HG03095 (cell line): ENCODE results near the gene FRYL.
A peak's percentile ranks its signal among the peaks of the same experiment; 100 is the strongest.

Source experiments
- ATAC-seq: cut with Tn5 transposase; IDR thresholded peaks from one replicate; pipeline ENCODE4 v1.9.1; 2021; ENCODE audit warnings: moderate library complexity; ENCODE audit not compliant: unreplicated experiment

FRYL gene

DNA sequence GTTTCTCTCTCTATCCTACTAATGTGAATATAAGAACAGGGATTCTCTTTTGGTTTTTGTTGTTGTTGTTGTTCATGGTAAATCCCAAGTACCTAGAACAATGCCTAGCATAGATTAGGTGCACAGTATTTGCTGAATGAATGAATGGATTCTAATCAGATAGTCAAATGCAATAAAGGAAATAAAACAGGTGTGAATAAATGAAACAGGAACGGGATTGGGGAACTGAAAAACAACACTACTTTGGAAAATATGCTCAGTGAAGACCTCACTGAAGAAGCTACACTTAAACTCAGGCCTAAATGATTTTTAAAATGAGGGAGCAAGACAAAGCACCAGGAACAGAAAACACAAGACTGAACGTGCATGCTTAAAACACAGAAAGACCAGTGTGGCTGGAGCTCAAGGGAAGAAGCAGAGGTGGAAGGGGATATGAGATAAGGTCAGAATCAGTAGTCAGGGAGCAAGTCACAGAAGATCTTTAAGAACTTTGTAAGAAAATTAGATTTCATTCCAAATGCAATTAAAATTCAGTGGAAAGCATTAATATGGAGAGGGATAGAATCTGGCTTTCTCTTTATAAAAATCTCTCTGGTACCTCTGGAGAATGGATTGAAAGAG is 145.3 kb downstream of the FRYL start:
- ATAC-seq, result no peak

- no peak for ATAC-seq
Measured at GRCh38 chr4:48633657-48634056, 146.4 kb downstream of the FRYL start.

DNA sequence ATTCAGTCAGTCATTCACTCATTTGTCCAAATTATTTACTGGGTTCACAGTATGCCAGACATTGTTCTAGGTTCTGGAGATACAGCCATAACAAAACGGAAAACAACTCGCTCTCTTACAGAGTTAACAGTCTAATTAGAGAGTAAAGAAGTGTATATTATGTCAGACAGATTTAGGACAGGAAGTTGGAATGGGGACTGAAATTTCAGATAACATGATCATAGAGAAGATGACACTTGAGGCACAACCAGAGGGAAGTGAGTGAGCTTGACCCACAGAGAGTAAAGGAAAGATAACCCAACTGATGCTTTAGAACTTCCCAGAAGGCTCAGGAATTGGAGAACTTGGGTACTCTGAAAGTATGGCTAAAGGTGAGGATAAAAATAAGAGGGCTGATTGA is 150.6 kb downstream of the FRYL start:
- ATAC-seq, result no peak

DNA sequence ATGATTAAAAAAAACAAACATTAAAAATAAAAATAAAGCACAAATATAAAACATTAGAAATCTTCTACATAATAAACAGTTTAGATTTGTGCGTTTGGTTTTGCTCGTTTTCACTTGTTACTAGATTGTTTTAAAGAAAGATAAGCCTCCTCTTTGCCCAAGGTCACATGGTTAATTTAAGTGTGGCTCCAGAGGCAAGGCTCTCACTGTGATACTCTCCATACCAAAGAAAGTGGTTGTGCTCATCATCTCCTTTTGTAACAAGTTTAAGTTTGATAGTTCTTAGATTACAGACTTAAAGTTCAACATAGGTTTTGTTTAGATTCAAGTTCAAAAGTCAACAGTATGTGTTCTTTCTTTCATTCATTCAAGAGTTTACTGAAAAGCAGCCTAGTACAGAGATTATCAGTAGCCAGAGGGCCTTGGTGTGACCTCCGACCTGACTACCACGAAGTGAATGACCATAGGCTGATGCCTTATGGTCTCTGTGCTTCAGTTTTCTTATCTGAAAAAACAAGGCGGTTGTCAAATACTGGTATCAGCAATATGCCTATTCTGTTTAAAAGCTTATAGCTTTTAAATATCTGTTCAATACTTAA is 156.8 kb downstream of the FRYL start:
- ATAC-seq, result no peak

- no peak for ATAC-seq
Measured at GRCh38 chr4:48620831-48621230, 159.2 kb downstream of the FRYL start.

DNA sequence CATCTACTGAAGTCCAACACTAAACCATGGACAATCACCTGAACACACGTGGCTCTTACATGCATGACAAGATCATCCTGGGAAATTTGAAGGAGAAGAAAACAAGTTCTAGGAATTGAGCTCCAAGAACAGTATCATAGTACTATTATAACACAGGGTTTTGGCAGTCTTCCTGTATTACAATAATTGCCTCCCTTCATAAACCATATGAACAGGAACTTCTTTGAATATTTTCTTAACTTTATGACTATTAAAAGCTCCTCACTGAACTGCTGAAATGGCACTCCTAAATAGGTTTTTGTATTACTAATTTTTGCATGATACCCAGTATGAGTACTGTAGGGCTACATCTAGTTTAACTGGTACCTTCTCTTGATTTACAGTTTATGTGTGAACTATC is 160.0 kb downstream of the FRYL start:
- ATAC-seq, result no peak

DNA sequence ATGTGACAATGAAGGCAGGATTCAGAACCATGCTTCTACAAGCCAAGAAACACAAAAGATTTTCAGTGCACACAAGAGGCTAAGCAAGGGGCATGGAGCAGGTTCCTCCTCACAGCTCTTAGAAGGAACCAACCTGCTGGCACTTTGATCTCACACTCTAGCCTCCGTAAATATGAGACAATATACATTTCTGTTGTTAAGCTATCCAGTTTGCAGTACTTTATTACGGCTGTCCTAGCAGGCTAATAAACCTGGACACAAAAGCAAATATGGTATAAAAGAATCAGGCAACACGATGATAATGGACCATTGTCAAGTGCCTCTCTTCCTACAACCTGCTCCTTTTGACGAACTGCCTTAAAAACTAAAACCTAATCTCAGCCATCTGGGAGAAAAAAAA is 175.6 kb downstream of the FRYL start:
- ATAC-seq, result no peak

- ATAC-seq, result no peak
Measured at GRCh38 chr4:48604041-48604440, 176.0 kb downstream of the FRYL start.

GRCh38 chr4:48603366-48604003 is 176.6 kb downstream of the FRYL start:
- no peak for ATAC-seq

- no peak for ATAC-seq
Measured at GRCh38 chr4:48602763-48603162, 177.3 kb downstream of the FRYL start.

GRCh38 chr4:48602222-48602621 is 177.9 kb downstream of the FRYL start:
- ATAC-seq, result no peak

GRCh38 chr4:48596336-48596735 is 183.7 kb downstream of the FRYL start:
- ATAC-seq, result no peak

DNA sequence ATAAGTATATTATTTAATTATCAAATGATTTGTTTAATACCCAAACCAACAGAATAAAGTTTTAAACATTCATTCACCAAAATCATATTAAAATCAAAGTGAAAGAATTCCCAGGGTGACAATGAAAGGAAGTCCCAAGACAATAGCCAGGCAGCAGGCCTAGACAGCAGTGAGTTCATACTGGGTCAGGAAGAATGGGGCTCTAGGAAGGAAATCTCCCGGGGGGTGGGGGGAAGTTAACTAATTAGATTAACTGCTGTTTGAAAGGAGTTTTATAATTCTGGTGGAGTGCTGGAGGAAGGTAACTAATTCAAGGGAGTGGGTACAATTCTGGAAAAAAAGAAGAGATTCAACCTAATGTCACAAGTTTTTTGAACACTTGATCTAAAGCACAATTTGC is 185.9 kb downstream of the FRYL start:
- ATAC-seq, result no peak

- ATAC-seq, result no peak
Measured at GRCh38 chr4:48591372-48591771, 188.7 kb downstream of the FRYL start.

DNA sequence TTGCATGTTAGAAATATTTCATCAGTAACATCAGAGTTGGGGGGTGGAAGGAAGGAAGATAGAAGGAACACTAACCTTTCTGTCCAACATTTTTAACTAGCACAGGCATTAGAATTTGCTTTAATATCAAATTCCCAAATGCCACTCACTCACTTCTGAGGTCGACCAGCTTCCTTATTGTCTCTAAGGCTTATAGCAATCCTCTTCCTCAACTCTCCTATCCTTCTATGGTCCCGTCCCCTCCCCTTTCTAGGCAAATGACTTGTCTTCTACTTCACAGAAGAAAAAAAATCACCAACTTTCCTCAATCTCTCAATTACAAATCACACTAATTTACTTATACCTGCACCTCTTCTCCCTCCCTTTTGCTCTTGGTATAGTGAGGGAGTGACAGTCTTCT is 189.2 kb downstream of the FRYL start:
- ATAC-seq, result no peak

DNA sequence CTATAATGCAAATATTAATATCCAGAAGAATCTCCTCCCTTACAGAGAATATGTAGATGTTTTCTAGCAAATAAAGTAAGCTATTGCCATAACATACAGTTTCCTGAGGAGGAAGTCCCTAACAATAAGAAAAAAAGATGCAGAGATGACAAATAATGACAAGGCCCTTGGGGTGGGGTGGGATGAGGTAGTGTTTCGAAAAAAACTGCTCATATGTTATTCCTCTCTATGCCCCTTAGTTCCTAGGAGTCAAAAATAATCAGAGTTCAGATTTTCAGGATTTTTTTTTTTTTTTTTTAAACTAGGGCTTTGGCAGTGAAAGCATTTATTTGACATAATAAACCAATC is 191.0 kb downstream of the FRYL start:
- no peak for ATAC-seq

DNA sequence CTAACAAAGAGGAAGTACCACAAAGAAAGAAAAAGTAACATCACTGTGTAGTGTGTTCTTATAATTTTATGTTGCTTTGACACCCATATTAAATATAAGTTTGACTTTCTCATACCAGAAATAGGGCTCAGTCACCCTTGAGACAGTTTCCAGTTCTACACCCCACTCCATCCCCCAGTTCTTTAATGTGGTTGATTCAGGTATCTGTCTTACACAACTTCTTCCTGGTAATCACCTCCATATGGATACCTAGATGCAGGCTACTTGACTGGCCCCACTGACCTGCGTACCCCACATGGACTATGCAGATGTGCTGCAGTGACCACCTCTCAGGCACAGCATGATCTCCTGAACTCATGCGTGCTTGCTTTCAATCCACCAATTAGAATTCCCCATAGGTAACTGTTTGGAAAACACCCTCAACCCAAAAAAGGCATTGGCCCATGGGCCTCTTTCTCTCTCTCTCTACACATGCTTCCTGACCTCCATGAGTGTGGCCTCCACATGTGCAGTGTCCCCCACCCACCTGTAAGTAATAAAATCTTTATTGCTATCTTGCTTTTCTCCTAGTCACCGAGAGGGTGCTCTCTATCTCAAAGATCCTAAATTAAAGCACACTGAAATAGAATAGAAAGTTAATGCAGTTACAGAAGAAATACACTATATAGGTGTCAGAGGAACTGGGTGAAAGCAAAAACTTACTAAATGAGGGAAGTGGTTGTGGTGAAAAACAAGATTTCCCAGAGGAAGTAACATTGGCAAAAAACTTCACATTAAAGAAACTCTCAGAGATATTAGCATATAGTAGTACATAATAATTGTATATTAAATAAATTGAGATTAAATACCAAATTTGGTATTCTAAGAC is 191.6 kb downstream of the FRYL start:
- no peak for ATAC-seq

DNA sequence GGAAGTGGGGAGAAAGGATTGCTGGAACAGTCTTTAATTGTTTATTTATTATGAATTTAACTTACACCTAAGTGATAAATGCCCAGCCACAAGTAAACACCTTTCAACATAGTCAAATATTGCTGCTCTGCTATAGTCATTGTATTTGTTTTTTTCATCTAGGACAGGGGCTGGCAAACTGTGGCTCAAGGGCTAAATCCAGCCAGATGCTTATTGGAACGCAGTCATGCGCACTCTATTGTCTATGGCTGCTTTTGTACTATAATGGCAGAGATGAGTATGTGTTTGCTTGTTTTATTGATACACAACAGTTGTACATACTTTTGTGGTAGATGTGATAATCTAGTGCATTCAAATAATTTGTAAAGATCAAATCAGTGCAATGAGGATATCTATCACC is 194.7 kb downstream of the FRYL start:
- ATAC-seq, result no peak

GRCh38 chr4:48578132-48578968 is 201.7 kb downstream of the FRYL start:
- ATAC-seq, result peak; percentile 76

GRCh38 chr4:48575964-48576363 is 204.1 kb downstream of the FRYL start:
- no peak for ATAC-seq

- no peak for ATAC-seq
Measured at GRCh38 chr4:48571471-48571870, 208.6 kb downstream of the FRYL start.
